ENCODE measurements around the gene EML1.

- TF ChIP-seq, protein P1, sequence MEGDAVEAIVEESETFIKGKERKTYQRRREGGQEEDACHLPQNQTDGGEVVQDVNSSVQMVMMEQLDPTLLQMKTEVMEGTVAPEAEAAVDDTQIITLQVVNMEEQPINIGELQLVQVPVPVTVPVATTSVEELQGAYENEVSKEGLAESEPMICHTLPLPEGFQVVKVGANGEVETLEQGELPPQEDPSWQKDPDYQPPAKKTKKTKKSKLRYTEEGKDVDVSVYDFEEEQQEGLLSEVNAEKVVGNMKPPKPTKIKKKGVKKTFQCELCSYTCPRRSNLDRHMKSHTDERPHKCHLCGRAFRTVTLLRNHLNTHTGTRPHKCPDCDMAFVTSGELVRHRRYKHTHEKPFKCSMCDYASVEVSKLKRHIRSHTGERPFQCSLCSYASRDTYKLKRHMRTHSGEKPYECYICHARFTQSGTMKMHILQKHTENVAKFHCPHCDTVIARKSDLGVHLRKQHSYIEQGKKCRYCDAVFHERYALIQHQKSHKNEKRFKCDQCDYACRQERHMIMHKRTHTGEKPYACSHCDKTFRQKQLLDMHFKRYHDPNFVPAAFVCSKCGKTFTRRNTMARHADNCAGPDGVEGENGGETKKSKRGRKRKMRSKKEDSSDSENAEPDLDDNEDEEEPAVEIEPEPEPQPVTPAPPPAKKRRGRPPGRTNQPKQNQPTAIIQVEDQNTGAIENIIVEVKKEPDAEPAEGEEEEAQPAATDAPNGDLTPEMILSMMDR (IDR thresholded peaks at IDR 0.05; ENCODE audit: poor library complexity): no peak
- TF ChIP-seq EZH2phosphoT487 (IDR thresholded peaks at IDR 0.05; ENCODE audit: low read depth, severe bottlenecking, unreplicated experiment) (no peak), EZH2 (IDR thresholded peaks at IDR 0.05; ENCODE audit: borderline replicate concordance) (no peak)
Observed at GRCh38 chr14:99786511-99786989, 6.7 kb upstream of the EML1 start.

All from hepatocyte (in vitro differentiated cells).